Measurements from ENCODE around the gene BBOX1. TPM values are rescaled to one million over a fixed set of nuclear protein-coding genes. Genes with fewer than 3 reads are reported as not detected.

The BBOX1 gene
- total and polyA plus RNA-seq, 2 of the 8 experiments (the other 6 are each of a cell fraction or from before 2014, with no cell fraction given), result not detected

DNA sequence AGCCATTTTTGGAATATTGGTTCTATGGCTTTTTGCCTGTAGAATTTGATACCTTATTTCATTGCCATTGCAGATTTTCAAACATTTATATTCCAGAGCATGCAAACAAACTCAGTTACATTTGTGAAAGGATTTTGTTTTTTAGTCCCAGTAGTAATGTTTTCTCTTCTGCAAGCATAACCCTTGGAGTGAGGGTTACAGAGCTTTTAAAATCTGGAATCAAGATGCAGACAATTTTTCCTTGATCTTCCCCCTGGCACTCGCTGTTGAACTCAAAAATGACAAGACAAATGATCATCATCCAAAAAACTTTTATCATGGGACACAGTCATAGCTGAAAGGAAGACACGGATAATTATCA is 20.8 kb downstream of the BBOX1 start (continued):
- TF ChIP-seq RFX5 (IDR thresholded peaks at IDR 0.05; ENCODE audit: borderline replicate concordance, low read depth, low read length) (no peak), JUN (IDR thresholded peaks at IDR 0.05; ENCODE audit: low read depth, low read length) (no peak)

Data from H1 (cell line).